Mesodermal cell (in vitro differentiated cells): ENCODE results near the gene REEP3.

Experiments used
- H3K27ac ChIP-seq: 2 replicates; pipeline ENCODE4 v1.7.0; 2013; ENCODE audit warnings: mild to moderate bottlenecking, low read depth, low read length, moderate library complexity; ENCODE audit not compliant: severe bottlenecking
- H3K36me3 ChIP-seq: 2 replicates; pipeline ENCODE4 v1.7.1; 2013; ENCODE audit warnings: mild to moderate bottlenecking, low read length, moderate library complexity; ENCODE audit not compliant: control insufficient read depth, insufficient read depth
- H3K4me1 ChIP-seq: one replicate; pipeline ENCODE4 v1.7.1; 2013; ENCODE audit warnings: mild to moderate bottlenecking, low read length; ENCODE audit not compliant: insufficient read depth, control insufficient read depth, poor library complexity, severe bottlenecking
- H3K4me3 ChIP-seq: 2 replicates; pipeline ENCODE4 v1.7.0; 2013; ENCODE audit warnings: low read length, control low read depth, mild to moderate bottlenecking; ENCODE audit not compliant: insufficient read depth, poor library complexity, severe bottlenecking; ENCODE audit errors: extremely low read depth
- H3K9me3 ChIP-seq: 2 replicates; pipeline ENCODE4 v1.7.1; 2013; ENCODE audit warnings: mild to moderate bottlenecking, low read length, moderate library complexity; ENCODE audit not compliant: control insufficient read depth
- WGBS, 2 experiments: methylation state at CpG; one replicate each; pipeline ENCODE4 v1.1.5; 2013; ENCODE audit warnings: missing lambda C conversion rate in 2 of 2; ENCODE audit not compliant: insufficient coverage in 2 of 2; 5-methylcytosine and 5-hydroxymethylcytosine counted together

REEP3 gene

DNA sequence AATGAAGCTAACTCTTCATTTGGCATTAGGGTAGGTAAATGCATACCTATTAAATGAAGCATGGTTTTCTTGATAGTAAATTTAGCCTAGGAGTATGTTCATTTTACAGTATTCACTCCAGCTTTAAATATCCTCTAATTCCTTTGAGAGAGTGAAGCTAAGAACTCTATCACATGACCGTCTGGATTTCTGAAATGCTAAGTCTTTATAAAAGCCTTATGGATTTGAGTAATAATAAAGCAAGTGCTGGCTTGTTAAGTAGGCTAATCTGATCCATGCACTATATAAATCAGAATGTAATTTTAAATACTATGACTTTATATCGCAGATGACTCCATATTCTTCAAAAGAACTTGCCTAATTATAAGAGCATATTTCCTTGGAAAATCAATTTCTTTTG, 64.8 kb downstream of the REEP3 start:
- Histone ChIP-seq H3K4me3 (no peak overlapping the region), H3K36me3 (peaks cover 14% of the 10 kb centered on the region), H3K4me1 (no peaks in the 10 kb centered on the region), H3K9me3 (no peaks in the 10 kb centered on the region), H3K27ac (no peak overlapping the region)
- WGBS, 2 experiments: no CpG with 5 or more reads among the region's 2 CpGs

DNA sequence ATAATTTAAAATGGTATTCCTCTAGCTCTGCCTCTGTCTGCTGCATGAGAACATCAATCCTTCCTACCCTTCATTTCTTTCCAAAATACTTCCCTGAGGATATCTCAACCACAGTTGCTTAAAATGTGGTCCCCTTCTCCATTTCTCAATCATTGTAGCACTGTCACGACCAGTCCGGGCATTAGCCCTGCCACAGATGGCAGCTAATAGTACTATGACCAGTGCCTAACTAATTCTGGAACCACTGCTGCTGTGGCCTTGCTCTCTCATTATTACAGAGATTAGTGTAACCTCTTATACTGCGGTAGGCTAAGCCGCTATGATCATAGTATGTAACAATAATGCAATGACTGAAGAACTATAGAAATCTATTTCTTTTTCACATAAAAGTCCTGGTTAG, 66.0 kb downstream of the REEP3 start:
- Histone ChIP-seq H3K9me3 (no peaks in the 10 kb centered on the region), H3K27ac (no peak overlapping the region), H3K36me3 (peaks cover 10% of the 10 kb centered on the region), H3K4me3 (no peak overlapping the region), H3K4me1 (no peaks in the 10 kb centered on the region)
- 100% methylated on average over 2 of the region's 4 CpGs for WGBS, 2 experiments

- H3K27ac ChIP-seq: no peak overlapping the region
- H3K36me3 ChIP-seq: peaks cover 4% of the 10 kb centered on the region
- H3K9me3 ChIP-seq: no peaks in the 10 kb centered on the region
- H3K4me3 ChIP-seq: no peak overlapping the region
- WGBS, 2 experiments: 88 to 90% methylated on average over 4 of the region's 4 CpGs
- H3K4me1 ChIP-seq: no peaks in the 10 kb centered on the region
Observed at GRCh38 chr10:63588436-63589167, 67.4 kb downstream of the REEP3 start.

DNA sequence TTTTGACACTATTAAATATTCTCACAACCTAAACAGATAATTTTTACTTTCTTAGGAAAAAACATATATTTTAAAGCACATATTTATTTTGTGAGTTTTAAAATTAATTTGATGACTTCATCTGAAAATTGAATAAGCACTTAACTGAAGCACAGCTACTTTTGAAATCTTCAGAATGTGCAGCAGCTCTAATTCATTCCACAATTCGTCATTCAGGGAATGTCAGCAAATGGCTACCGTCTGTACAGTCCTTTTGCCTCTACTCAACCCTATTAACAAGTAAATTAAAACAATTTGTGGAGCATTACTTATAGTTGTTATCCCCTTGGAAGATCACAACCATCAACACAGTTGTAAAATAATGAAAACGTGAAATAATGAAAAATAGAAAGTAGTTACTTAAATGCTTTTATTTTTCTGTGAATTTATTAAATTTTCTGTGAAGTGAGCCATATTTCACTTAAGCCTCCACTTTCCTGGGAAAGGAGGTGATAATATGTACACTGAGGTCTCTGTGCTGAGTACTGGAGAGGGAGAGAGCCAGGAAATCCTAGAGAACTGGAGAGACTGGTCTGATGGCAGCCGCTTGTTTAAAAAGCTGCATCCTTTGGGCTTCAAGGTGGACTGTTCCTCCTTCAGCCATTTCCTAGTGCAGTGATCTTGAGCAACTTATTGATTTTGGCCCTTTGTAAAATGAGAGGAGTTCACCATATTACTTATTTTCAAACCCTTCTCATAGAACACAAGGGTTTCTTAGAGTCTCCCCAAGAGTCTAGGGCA, 70.6 kb downstream of the REEP3 start:
- no peak overlapping the region for H3K4me3 ChIP-seq
- H3K4me1 ChIP-seq: no peaks in the 10 kb centered on the region
- H3K9me3 ChIP-seq: no peaks in the 10 kb centered on the region
- no peak overlapping the region for H3K27ac ChIP-seq
- H3K36me3 ChIP-seq: peaks cover 25% of the 10 kb centered on the region
- 100% methylated on average over 3 of the region's 4 CpGs; no CpG with 5 or more reads in 1 of the 2 experiments for WGBS, 2 experiments

DNA sequence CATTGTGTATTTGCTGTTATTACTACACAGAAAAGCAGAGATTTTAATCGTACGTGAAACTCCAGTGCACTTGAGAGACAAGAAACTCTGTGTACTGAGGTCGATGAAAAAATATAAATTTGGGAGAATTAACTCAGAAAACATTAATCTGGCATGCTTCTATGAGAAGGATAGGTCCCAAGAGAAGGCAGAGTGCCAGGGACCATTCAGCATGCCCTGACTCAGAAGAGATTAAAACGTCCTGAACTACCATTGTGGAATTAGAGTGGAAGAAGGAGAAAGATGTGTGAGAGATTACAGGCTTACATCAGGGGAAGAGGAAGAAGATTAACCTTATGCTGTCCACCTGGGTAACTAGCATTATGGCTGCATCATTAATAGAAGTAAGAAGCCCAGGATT, 72.4 kb downstream of the REEP3 start:
- 90 to 92% methylated on average over 4 of the region's 4 CpGs for WGBS, 2 experiments
- no peak overlapping the region for H3K27ac ChIP-seq
- peaks cover 40% of the 10 kb centered on the region for H3K36me3 ChIP-seq
- H3K9me3 ChIP-seq: no peaks in the 10 kb centered on the region
- H3K4me3 ChIP-seq: no peak overlapping the region
- no peaks in the 10 kb centered on the region for H3K4me1 ChIP-seq

DNA sequence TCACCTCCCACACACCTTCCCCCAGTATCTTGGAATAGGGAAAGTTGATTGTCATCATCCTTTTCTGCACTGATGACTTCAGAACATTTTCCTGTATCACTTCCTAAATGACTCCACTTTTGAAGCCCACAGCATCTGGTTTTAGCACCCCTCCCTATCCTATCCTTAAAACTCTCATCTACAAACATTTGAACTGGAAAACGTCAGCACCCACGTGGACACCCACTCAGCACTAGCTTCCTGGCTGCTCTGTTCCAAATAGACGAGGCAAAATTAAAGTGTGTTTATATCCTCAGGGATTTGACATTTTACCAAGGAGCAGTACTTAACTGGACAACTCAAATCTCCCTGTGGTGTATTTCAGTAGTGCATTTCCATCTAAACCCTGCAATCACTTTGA, 73.9 kb downstream of the REEP3 start:
- H3K9me3 ChIP-seq: no peaks in the 10 kb centered on the region
- H3K4me3 ChIP-seq: no peak overlapping the region
- H3K27ac ChIP-seq: no peak overlapping the region
- H3K36me3 ChIP-seq: peaks cover 42% of the 10 kb centered on the region
- WGBS, 2 experiments: no CpG with 5 or more reads among the region's 3 CpGs
- no peaks in the 10 kb centered on the region for H3K4me1 ChIP-seq

DNA sequence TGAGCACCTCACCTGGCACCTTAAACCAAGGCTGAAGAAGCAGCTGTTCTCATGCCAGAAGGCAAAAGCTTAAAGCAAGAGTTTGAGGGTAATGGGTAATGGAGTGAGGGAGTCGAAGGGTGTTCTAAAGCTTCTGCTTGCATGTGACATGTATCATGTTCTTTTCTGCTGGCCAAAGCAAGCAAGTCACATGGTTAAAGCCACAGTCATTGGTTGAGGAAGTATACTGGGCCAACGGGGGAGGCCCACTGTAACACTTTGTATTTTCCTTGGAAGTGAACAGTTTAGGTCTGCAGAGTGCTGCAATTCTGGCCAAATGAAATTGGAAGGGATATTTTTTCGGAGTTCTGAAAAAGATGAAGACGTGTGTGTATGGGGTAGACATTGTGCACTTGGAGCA, 75.7 kb downstream of the REEP3 start:
- WGBS, 2 experiments: 93 to 97% methylated on average over 4 of the region's 4 CpGs
- no peak overlapping the region for H3K4me3 ChIP-seq
- no peaks in the 10 kb centered on the region for H3K9me3 ChIP-seq
- H3K27ac ChIP-seq: no peak overlapping the region
- H3K36me3 ChIP-seq: peaks cover 53% of the 10 kb centered on the region
- no peaks in the 10 kb centered on the region for H3K4me1 ChIP-seq

DNA sequence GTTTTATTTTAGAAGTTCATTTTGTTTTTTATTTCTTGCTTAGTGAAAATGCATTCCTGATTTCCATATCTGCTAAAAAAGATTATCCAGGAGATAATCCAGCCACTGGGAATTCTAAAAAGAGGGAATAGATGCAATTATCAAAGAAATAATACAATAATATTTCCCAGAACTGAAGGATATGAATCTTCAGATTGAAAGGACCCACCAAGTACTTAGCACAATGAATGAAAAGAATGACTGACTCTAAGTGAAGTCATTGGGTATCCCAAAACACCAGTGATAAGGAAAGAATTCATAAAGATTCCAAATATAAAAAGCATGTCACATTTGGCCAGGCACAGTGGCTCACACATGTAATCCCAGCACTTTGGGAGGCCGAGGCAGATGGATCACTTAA, 79.3 kb downstream of the REEP3 start:
- no peak overlapping the region for H3K4me3 ChIP-seq
- WGBS, 2 experiments: 83 to 100% methylated on average over 1 of the region's 1 CpG
- no peaks in the 10 kb centered on the region for H3K9me3 ChIP-seq
- H3K36me3 ChIP-seq: peaks cover 48% of the 10 kb centered on the region
- H3K27ac ChIP-seq: no peak overlapping the region
- H3K4me1 ChIP-seq: peaks cover 4% of the 10 kb centered on the region

DNA sequence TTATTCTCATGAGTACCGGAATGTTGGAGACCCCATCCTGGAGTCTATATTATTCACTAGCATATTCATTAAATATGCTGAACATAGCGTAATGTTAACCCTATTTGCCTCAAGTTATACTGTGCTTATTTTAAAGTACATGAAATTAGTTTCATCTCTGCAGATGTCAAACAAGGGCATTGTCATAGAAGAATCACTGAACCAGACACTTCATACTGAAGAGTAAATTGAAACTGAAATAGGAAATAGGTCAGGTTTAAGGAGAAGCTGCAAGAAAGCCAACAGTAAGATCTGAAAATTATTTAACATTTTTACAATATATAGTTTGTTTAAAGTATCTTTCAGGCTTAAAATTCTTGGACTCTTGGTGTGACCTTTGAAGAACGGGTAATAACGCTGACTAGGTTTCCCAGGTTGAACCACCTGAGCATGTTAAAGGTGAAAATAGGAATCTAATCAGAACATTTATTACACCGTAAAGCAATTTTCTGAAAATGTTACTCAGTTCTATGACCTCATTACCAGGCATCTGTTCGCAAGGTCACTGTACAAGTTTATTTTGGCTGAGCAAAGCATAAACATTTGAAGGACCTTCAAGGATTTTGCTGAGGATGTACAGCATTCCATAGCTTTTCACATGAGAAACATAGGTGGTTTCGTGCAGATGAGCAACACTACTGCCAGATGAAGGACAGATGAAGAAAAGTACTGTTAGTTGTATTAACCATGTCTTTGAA, 82.7 kb downstream of the REEP3 start:
- H3K27ac ChIP-seq: no peak overlapping the region
- WGBS, 2 experiments: 94 to 95% methylated on average over 2 to 4 of the region's 7 CpGs
- peaks cover 25% of the 10 kb centered on the region for H3K36me3 ChIP-seq
- no peak overlapping the region for H3K4me3 ChIP-seq
- peaks cover 4% of the 10 kb centered on the region for H3K4me1 ChIP-seq
- no peaks in the 10 kb centered on the region for H3K9me3 ChIP-seq

GRCh38 chr10:63605197-63605967, 84.2 kb downstream of the REEP3 start:
- WGBS, 2 experiments: 40 to 60% methylated on average over 1 to 2 of the region's 3 CpGs
- Histone ChIP-seq H3K4me3 (no peak overlapping the region), H3K27ac (no peak overlapping the region), H3K36me3 (peaks cover 26% of the 10 kb centered on the region), H3K9me3 (no peaks in the 10 kb centered on the region), H3K4me1 (peaks cover 4% of the 10 kb centered on the region)
